ENCODE results near the gene ESPN. TPM values are rescaled to one million over a fixed set of nuclear protein-coding genes. Genes with fewer than 3 reads are reported as not detected.
A peak's percentile ranks its signal among the peaks of the same experiment; 100 is the strongest.

ESPN gene
- polyA plus RNA-seq, 1 experiment: not detected

GRCh38 chr1:6488602-6489382 lies 64.2 kb downstream of the ESPN start:
- CTCF ChIA-PET: interaction anchor here (0.7 to 8.1 kb wide), 12 partner anchors 10 to 172 kb away, joined by 3 to 124 read pairs (median 10); no protein-coding TSS in a partner anchor
- no peak for TF ChIP-seq CTCF (IDR thresholded peaks at IDR 0.05; ENCODE audit: insufficient read depth, low read depth, low read length)
- Histone ChIP-seq H3K36me3 (ENCODE audit: control insufficient read depth, insufficient read depth, low read length) (no peaks in the 10 kb centered on the region), H3K27me3 (ENCODE audit: control insufficient read depth, insufficient read depth, low read length) (no peaks in the 10 kb centered on the region), H3K4me3 (ENCODE audit: low read depth, low read length) (no peak overlapping the region)
- POLR2A ChIA-PET: no interaction called here
- no peak for DNase-seq (ENCODE audit: low read depth)

- Histone ChIP-seq H3K4me3 (ENCODE audit: low read depth, low read length) (no peak overlapping the region), H3K36me3 (ENCODE audit: control insufficient read depth, insufficient read depth, low read length) (no peaks in the 10 kb centered on the region), H3K27me3 (ENCODE audit: control insufficient read depth, insufficient read depth, low read length) (no peaks in the 10 kb centered on the region)
- CTCF ChIA-PET: interaction anchor here (1.1 to 8.1 kb wide), 10 partner anchors 11 to 172 kb away, joined by 3 to 124 read pairs (median 12); no protein-coding TSS in a partner anchor
- no peak for TF ChIP-seq CTCF (IDR thresholded peaks at IDR 0.05; ENCODE audit: insufficient read depth, low read depth, low read length)
- DNase-seq (ENCODE audit: low read depth): no peak
- POLR2A ChIA-PET: no interaction called here
Measured at GRCh38 chr1:6489383-6489765, 64.8 kb downstream of the ESPN start.

GRCh38 chr1:6489799-6490180 lies 65.2 kb downstream of the ESPN start:
- no peaks in the 10 kb centered on the region for H3K27me3 ChIP-seq (ENCODE audit: control insufficient read depth, insufficient read depth, low read length)
- H3K4me3 ChIP-seq (ENCODE audit: low read depth, low read length): peak overlapping the region; percentile 58
- POLR2A ChIA-PET: no interaction called here
- no peak for DNase-seq (ENCODE audit: low read depth)
- no peaks in the 10 kb centered on the region for H3K36me3 ChIP-seq (ENCODE audit: control insufficient read depth, insufficient read depth, low read length)
- CTCF ChIA-PET: interaction anchor here (0.7 to 8.1 kb wide), 19 partner anchors 9 to 173 kb away, joined by 3 to 124 read pairs (median 5); partner anchors contain the start of genes HES2 and ZBTB48
- peak; percentile 97 for TF ChIP-seq CTCF (IDR thresholded peaks at IDR 0.05; ENCODE audit: insufficient read depth, low read depth, low read length)

DNA sequence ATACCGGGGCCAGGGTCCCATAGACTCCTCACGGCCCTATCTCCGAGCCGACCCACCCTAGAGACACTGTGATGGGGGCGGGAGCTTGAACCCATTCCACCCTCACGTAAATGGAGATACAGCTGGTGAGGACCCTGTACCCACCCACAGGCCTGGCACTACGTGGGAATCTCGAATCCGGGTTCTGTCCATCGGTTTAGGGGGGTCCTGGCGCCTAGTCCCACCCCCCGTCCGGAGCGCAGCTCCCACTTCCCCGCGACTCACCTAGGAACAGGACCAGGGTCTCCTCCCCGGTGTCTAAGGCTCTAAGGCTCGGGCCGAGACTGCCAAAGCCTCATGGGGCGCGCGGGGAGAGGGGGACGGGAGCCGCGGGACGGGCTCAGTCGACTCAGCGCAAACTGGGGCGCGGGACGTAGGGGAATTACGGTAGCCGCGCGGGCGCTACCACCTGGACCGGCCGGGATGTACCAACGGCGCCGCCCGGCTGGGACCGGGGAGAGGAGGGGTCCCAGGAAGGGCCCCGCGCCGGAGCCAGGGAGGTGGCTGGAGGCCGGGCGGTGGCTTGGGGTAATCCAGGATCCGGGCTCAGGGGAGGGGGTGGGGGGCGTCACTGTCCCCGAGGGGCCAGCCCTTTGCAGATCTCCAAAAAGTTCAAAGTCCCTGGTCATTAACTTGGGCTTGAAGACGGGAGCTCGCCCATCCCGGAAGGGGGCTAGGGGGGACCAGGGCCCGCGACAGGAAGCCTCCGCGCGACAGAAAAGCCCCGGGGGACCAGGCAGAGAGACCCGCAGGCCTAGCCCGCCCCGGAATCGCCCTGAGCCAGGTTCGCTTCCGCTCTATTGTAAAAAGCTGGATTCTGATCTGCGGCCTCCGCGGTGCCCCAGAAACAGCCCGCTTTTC lies 65.9 kb downstream of the ESPN start:
- TF ChIP-seq CTCF (IDR thresholded peaks at IDR 0.05; ENCODE audit: insufficient read depth, low read depth, low read length): no peak
- no peaks in the 10 kb centered on the region for H3K27me3 ChIP-seq (ENCODE audit: control insufficient read depth, insufficient read depth, low read length)
- POLR2A ChIA-PET: no interaction called here
- H3K4me3 ChIP-seq (ENCODE audit: low read depth, low read length): peak overlapping the region; percentile 58
- DNase-seq (ENCODE audit: low read depth): no peak
- H3K36me3 ChIP-seq (ENCODE audit: control insufficient read depth, insufficient read depth, low read length): no peaks in the 10 kb centered on the region
- CTCF ChIA-PET: interaction anchor here (0.7 to 8.1 kb wide), 25 partner anchors 8 to 156 kb away, joined by 3 to 124 read pairs (median 5); partner anchors contain the start of genes ACOT7, HES2, NOL9 and TAS1R1

DNA sequence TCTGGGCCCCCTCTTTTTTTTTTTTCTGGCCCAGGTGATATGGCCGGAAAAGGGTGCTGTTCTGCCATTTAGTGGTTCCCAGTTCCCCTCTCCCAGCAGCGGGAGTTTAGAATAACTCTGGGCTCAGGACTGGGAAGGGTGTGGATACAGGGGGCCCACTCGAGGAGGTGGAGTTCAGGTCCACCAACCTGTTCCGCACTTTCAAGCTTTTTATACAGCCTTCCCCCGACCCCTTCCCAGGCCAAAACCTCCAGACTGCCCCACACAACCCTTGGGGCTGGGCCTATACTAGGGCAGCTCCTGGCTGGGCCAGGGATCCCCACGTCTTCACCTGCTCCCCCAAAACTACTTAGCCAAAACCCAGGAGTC lies 66.5 kb downstream of the ESPN start:
- POLR2A ChIA-PET: no interaction called here
- H3K27me3 ChIP-seq (ENCODE audit: control insufficient read depth, insufficient read depth, low read length): no peaks in the 10 kb centered on the region
- no peaks in the 10 kb centered on the region for H3K36me3 ChIP-seq (ENCODE audit: control insufficient read depth, insufficient read depth, low read length)
- DNase-seq (ENCODE audit: low read depth): no peak
- CTCF ChIA-PET: interaction anchor here (0.8 to 8.1 kb wide), 16 partner anchors 9 to 156 kb away, joined by 3 to 124 read pairs (median 10); partner anchors contain the start of genes ACOT7, NOL9 and TAS1R1
- no peak for TF ChIP-seq CTCF (IDR thresholded peaks at IDR 0.05; ENCODE audit: insufficient read depth, low read depth, low read length)
- H3K4me3 ChIP-seq (ENCODE audit: low read depth, low read length): peak overlapping the region; percentile 58

Data from BJ (cell line).